ENCODE results near the gene MYRIP.

Gene MYRIP

DNA sequence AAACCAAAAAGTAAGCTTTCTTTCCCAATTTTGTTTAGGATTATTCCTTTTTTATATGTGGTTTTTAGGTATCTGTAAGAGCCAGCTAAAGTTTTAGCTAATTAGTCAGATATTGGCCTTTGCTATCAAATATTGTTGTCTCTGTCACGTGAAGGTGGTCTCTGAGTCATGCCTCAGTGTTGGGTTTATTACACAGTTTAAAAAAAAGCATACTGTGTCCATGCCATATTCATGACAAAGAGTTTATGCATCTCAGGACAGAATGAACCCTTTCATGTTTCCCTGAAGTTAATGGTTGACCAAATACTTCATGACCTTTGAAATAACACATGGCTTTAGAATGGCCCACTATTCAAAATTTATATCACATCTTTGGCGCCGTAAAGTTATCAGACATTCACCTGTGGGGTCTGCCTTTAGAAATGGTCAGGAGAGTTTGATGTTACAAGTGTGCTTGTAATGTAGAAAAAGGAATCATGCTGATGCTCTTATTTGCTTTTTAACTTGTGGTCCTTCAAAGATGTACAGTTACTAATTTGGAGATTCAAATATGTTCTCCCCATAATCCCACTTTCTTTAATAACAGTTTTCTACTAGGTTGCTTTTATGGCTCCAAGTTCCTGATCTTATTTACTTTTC, 101.5 kb downstream of the MYRIP start:
- no peak overlapping the region for H2BK15ac ChIP-seq (ENCODE audit: low read length)
- H3K23ac ChIP-seq (ENCODE audit: low read depth, low read length, poor library complexity), result no peak overlapping the region
- no peaks in the 10 kb centered on the region for H3K4me1 ChIP-seq (ENCODE audit: control insufficient read depth in 2 of 2, insufficient read depth in 1 of 2, low read depth in 1 of 2, low read length in 2 of 2)
- no peak overlapping the region for H3K18ac ChIP-seq (ENCODE audit: low read length)
- no peak overlapping the region for H3K9ac ChIP-seq (ENCODE audit: low read depth, low read length, poor library complexity)
- H3K27ac ChIP-seq (replicated peaks; ENCODE audit: low read length), result no peak overlapping the region
- H2BK12ac ChIP-seq (ENCODE audit: low read length), result no peak overlapping the region
- no peaks in the 10 kb centered on the region for H3K27me3 ChIP-seq (ENCODE audit: control insufficient read depth in 3 of 3, insufficient read depth in 3 of 3, low read depth in 1 of 3, low read length in 3 of 3)
- H2BK120ac ChIP-seq (ENCODE audit: low read depth, low read length), result no peak overlapping the region
- no peak overlapping the region for H2AK5ac ChIP-seq (ENCODE audit: low read depth, low read length)
- H3K4me3 ChIP-seq (ENCODE audit: low read length in 2 of 2), result no peak overlapping the region
- no peaks in the 10 kb centered on the region for H3K79me1 ChIP-seq (ENCODE audit: low read depth, low read length)
- H3K4ac ChIP-seq (ENCODE audit: low read length), result no peak overlapping the region
- no peak overlapping the region for H2BK5ac ChIP-seq (ENCODE audit: low read length)
- H3K9me3 ChIP-seq (replicated peaks in 1 of 2; ENCODE audit: control insufficient read depth in 2 of 2, insufficient read depth in 1 of 2, low read depth in 1 of 2, low read length in 2 of 2), result no peaks in the 10 kb centered on the region
- no peak overlapping the region for H3K4me2 ChIP-seq (ENCODE audit: insufficient read depth, low read length, poor library complexity, severe bottlenecking)
- no peak overlapping the region for H4K91ac ChIP-seq (ENCODE audit: low read depth, low read length, poor library complexity)
- H2AFZ ChIP-seq (ENCODE audit: low read length), result no peak overlapping the region
- DNase-seq (ENCODE audit: low spot score), result no peak
- no peaks in the 10 kb centered on the region for H3K36me3 ChIP-seq (replicated peaks in 1 of 2; ENCODE audit: control insufficient read depth in 2 of 2, insufficient read depth in 2 of 2, low read length in 2 of 2)
- no CpG with 5 or more reads among the region's 3 CpGs for WGBS, 2 donors (ENCODE audit: extremely low coverage in 2 of 2, insufficient read length in 2 of 2, insufficient replicate concordance in 1 of 2)
- H4K8ac ChIP-seq (ENCODE audit: low read depth, low read length), result no peak overlapping the region
- H3K14ac ChIP-seq (ENCODE audit: low read length), result no peak overlapping the region

- Histone ChIP-seq H2AFZ (ENCODE audit: low read length) (no peak overlapping the region), H3K4me1 (ENCODE audit: control insufficient read depth in 2 of 2, insufficient read depth in 1 of 2, low read depth in 1 of 2, low read length in 2 of 2) (no peaks in the 10 kb centered on the region), H2BK5ac (ENCODE audit: low read length) (no peak overlapping the region), H3K27me3 (ENCODE audit: control insufficient read depth in 3 of 3, insufficient read depth in 3 of 3, low read depth in 1 of 3, low read length in 3 of 3) (no peaks in the 10 kb centered on the region), H3K36me3 (replicated peaks in 1 of 2; ENCODE audit: control insufficient read depth in 2 of 2, insufficient read depth in 2 of 2, low read length in 2 of 2) (no peaks in the 10 kb centered on the region), H2AK5ac (ENCODE audit: low read depth, low read length) (no peak overlapping the region), H2BK15ac (ENCODE audit: low read length) (no peak overlapping the region), H3K14ac (ENCODE audit: low read length) (no peak overlapping the region), H4K8ac (ENCODE audit: low read depth, low read length) (peak overlapping the region; percentile 48), H3K27ac (replicated peaks; ENCODE audit: low read length) (no peak overlapping the region), H3K4me3 (ENCODE audit: low read length in 2 of 2) (no peak overlapping the region), H3K4ac (ENCODE audit: low read length) (no peak overlapping the region), H4K91ac (ENCODE audit: low read depth, low read length, poor library complexity) (no peak overlapping the region), H3K9me3 (replicated peaks in 1 of 2; ENCODE audit: control insufficient read depth in 2 of 2, insufficient read depth in 1 of 2, low read depth in 1 of 2, low read length in 2 of 2) (no peaks in the 10 kb centered on the region), H3K18ac (ENCODE audit: low read length) (peak overlapping the region; percentile 33), H2BK12ac (ENCODE audit: low read length) (no peak overlapping the region), H3K23ac (ENCODE audit: low read depth, low read length, poor library complexity) (no peak overlapping the region), H3K4me2 (ENCODE audit: insufficient read depth, low read length, poor library complexity, severe bottlenecking) (no peak overlapping the region), H3K9ac (ENCODE audit: low read depth, low read length, poor library complexity) (no peak overlapping the region), H3K79me1 (ENCODE audit: low read depth, low read length) (no peaks in the 10 kb centered on the region), H2BK120ac (ENCODE audit: low read depth, low read length) (no peak overlapping the region)
- no CpG with 5 or more reads among the region's 3 CpGs for WGBS, 2 donors (ENCODE audit: extremely low coverage in 2 of 2, insufficient read length in 2 of 2, insufficient replicate concordance in 1 of 2)
- no peak for DNase-seq (ENCODE audit: low spot score)
Observed at GRCh38 chr3:39911465-39912309, 102.3 kb downstream of the MYRIP start.

GRCh38 chr3:39915027-39915426, 105.6 kb downstream of the MYRIP start:
- Histone ChIP-seq H4K91ac (ENCODE audit: low read depth, low read length, poor library complexity) (no peak overlapping the region), H3K23ac (ENCODE audit: low read depth, low read length, poor library complexity) (no peak overlapping the region), H3K79me1 (ENCODE audit: low read depth, low read length) (no peaks in the 10 kb centered on the region), H2AK5ac (ENCODE audit: low read depth, low read length) (no peak overlapping the region), H2BK12ac (ENCODE audit: low read length) (no peak overlapping the region), H2AFZ (ENCODE audit: low read length) (no peak overlapping the region), H2BK120ac (ENCODE audit: low read depth, low read length) (no peak overlapping the region), H2BK5ac (ENCODE audit: low read length) (no peak overlapping the region), H4K8ac (ENCODE audit: low read depth, low read length) (no peak overlapping the region), H3K14ac (ENCODE audit: low read length) (no peak overlapping the region), H3K27me3 (ENCODE audit: control insufficient read depth in 3 of 3, insufficient read depth in 3 of 3, low read depth in 1 of 3, low read length in 3 of 3) (no peaks in the 10 kb centered on the region), H3K9me3 (replicated peaks in 1 of 2; ENCODE audit: control insufficient read depth in 2 of 2, insufficient read depth in 1 of 2, low read depth in 1 of 2, low read length in 2 of 2) (no peaks in the 10 kb centered on the region), H3K4me1 (ENCODE audit: control insufficient read depth in 2 of 2, insufficient read depth in 1 of 2, low read depth in 1 of 2, low read length in 2 of 2) (no peaks in the 10 kb centered on the region), H3K4me2 (ENCODE audit: insufficient read depth, low read length, poor library complexity, severe bottlenecking) (no peak overlapping the region), H3K27ac (replicated peaks; ENCODE audit: low read length) (no peak overlapping the region), H3K36me3 (replicated peaks in 1 of 2; ENCODE audit: control insufficient read depth in 2 of 2, insufficient read depth in 2 of 2, low read length in 2 of 2) (no peaks in the 10 kb centered on the region), H3K4ac (ENCODE audit: low read length) (no peak overlapping the region), H3K18ac (ENCODE audit: low read length) (no peak overlapping the region), H2BK15ac (ENCODE audit: low read length) (no peak overlapping the region), H3K4me3 (ENCODE audit: low read length in 2 of 2) (no peak overlapping the region), H3K9ac (ENCODE audit: low read depth, low read length, poor library complexity) (no peak overlapping the region)
- no CpG with 5 or more reads among the region's 2 CpGs for WGBS, 2 donors (ENCODE audit: extremely low coverage in 2 of 2, insufficient read length in 2 of 2, insufficient replicate concordance in 1 of 2)
- no peak for DNase-seq (ENCODE audit: low spot score)

DNA sequence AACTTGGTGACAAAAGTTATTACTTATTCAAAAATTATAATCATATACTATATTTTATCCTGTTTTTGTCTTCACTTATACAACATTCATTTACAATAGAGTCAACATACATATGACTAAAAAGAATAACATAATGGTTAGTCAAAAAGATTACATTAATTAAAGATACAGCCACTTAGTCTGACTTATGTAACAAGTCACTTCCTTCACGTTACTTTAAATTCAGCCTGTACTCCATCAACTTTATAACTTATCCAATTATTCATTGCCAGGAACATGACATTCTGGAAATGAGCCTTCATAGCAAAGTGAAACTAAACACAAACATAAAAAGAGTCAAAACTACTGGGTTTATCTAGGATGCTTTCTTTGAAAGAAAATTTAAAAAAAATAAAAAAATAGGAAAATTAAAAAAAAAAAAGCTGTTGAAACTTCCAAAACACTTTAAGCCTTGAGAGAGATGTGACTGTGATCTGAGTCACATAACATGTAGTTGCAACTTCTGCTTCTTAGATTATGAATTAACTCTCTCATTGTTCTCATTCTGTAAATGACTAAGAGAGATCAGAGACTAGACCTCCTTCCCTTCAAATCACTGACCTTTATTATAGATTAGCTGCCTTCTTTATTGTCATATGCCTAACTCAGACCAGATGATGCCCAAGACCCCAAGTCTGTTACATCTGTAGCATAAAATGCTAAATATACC, 107.8 kb downstream of the MYRIP start:
- Histone ChIP-seq H2BK120ac (ENCODE audit: low read depth, low read length) (no peak overlapping the region), H2BK15ac (ENCODE audit: low read length) (no peak overlapping the region), H2AK5ac (ENCODE audit: low read depth, low read length) (no peak overlapping the region), H3K4me1 (ENCODE audit: control insufficient read depth in 2 of 2, insufficient read depth in 1 of 2, low read depth in 1 of 2, low read length in 2 of 2) (no peaks in the 10 kb centered on the region), H3K9ac (ENCODE audit: low read depth, low read length, poor library complexity) (no peak overlapping the region), H3K14ac (ENCODE audit: low read length) (no peak overlapping the region), H2AFZ (ENCODE audit: low read length) (no peak overlapping the region), H3K4ac (ENCODE audit: low read length) (no peak overlapping the region), H4K91ac (ENCODE audit: low read depth, low read length, poor library complexity) (no peak overlapping the region), H3K27me3 (ENCODE audit: control insufficient read depth in 3 of 3, insufficient read depth in 3 of 3, low read depth in 1 of 3, low read length in 3 of 3) (no peaks in the 10 kb centered on the region), H3K4me3 (ENCODE audit: low read length in 2 of 2) (no peak overlapping the region), H2BK12ac (ENCODE audit: low read length) (no peak overlapping the region), H3K79me1 (ENCODE audit: low read depth, low read length) (no peaks in the 10 kb centered on the region), H3K36me3 (replicated peaks in 1 of 2; ENCODE audit: control insufficient read depth in 2 of 2, insufficient read depth in 2 of 2, low read length in 2 of 2) (no peaks in the 10 kb centered on the region), H3K18ac (ENCODE audit: low read length) (no peak overlapping the region), H3K27ac (replicated peaks; ENCODE audit: low read length) (no peak overlapping the region), H3K23ac (ENCODE audit: low read depth, low read length, poor library complexity) (no peak overlapping the region), H3K4me2 (ENCODE audit: insufficient read depth, low read length, poor library complexity, severe bottlenecking) (no peak overlapping the region), H2BK5ac (ENCODE audit: low read length) (no peak overlapping the region), H3K9me3 (replicated peaks in 1 of 2; ENCODE audit: control insufficient read depth in 2 of 2, insufficient read depth in 1 of 2, low read depth in 1 of 2, low read length in 2 of 2) (no peaks in the 10 kb centered on the region), H4K8ac (ENCODE audit: low read depth, low read length) (no peak overlapping the region)
- WGBS, 2 donors (ENCODE audit: extremely low coverage in 2 of 2, insufficient read length in 2 of 2, insufficient replicate concordance in 1 of 2), result no CpG with 5 or more reads among the region's 1 CpG
- DNase-seq (ENCODE audit: low spot score), result no peak
